SIG-M5 treated with dmso at 0.1 percent for 504 hours (cell line): Measurements from ENCODE around the gene CCT6A.
A peak's percentile ranks its signal among the peaks of the same experiment; 100 is the strongest.
"Not testable (repeated sequence)": the region's sequence is repeated elsewhere in the genome, so short reads cannot be mapped to it uniquely, and the experiment has no call there.

Experiments used
- DNase-seq: peaks from one replicate; lab custom pipeline; 2025; ENCODE audit not compliant: unreplicated experiment; lab: John Stamatoyannopoulos, UW

Gene CCT6A, protein sequence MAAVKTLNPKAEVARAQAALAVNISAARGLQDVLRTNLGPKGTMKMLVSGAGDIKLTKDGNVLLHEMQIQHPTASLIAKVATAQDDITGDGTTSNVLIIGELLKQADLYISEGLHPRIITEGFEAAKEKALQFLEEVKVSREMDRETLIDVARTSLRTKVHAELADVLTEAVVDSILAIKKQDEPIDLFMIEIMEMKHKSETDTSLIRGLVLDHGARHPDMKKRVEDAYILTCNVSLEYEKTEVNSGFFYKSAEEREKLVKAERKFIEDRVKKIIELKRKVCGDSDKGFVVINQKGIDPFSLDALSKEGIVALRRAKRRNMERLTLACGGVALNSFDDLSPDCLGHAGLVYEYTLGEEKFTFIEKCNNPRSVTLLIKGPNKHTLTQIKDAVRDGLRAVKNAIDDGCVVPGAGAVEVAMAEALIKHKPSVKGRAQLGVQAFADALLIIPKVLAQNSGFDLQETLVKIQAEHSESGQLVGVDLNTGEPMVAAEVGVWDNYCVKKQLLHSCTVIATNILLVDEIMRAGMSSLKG

DNA sequence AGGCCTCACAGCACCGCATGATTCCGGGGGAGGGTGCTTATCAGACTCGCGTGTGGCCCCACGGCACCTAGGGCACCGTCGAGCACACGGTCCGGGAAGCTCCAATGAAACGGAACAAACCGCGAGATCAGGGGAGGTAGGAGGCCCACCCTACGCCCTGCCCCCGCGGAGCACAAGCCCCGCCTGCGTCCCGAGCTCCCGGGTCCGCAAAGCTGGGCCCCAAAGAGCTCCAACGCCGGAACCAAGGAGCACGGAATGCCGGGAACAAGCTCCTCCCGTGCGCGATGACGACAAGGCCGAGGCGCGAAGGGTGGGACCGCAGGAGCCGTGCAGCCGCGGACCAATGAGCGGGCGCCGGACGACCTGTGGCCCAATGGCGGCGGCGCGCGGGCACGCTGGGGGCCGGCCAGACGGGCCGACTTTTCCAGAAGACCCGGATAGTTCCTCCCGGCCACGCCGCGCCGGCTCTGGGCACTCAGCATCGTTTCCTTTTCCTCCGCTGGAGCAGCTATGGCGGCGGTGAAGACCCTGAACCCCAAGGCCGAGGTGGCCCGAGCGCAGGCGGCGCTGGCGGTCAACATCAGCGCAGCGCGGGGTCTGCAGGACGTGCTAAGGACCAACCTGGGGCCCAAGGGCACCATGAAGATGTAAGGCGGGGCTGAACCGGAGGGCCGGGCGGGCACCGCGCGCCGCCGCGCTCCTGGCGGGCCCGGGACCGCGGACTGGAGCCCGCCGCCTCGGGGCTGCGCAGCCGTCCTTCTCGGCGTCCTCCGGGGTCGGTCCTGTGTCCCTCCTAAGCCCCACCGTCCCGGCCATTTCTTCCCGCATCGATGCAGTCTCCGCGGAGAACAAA lies at the start of gene CCT6A, which contains the start of gene PSPH:
Gene CCT6A (plus strand): TSS at position 427 of the 853 bp plus-strand sequence. CDS start 84 bp downstream, at position 511.
Gene PSPH (minus strand): TSS at position 106 of the 853 bp plus-strand sequence. CDS start 30,232 bp downstream, outside the sequence.
- DNase-seq = peak; percentile 95

DNA sequence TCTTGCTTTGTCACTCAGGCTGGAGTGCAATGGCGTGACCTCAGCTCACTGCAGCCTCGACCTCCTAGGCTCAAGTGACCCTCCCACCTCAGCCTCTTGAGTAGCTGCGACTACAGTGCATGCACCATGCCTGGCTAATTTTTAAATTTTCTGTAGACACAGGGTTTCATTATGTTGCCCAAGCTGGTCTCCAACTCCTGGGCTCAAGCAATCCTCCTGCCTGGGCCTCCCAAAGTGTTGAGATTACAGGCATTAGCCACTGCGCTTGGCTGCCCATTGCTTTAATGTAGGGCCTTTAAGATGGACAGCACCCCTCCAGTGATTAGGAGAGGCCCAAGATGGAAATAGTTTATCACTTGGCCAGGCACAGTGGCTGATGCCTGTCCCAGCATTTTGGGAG lies 47.8 kb upstream of the CCT6A start:
- no peak for DNase-seq

DNA sequence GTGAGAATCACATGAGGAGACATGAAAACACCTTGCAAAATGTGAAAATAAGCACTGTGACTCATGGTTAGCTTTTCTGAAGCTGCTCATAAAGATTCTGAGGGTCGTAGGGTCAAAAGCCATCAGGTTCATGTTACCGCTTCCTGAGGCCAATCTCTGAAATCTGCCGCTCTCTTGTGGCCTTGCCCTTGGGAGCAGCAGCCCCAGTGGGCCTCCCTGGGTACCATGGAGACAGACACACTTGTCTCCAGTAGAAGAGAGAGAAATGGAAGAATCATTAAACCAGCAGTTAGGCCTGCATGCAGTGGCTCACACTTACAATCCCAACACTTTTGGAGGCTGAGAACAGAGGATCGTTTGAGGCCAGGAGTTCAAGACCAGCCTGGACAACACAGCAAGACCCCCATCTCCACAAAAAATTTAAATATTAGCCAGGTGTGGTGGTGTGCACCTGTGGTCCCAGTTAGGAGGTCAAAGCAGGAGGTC lies 44.4 kb upstream of the CCT6A start:
- DNase-seq = no peak

DNA sequence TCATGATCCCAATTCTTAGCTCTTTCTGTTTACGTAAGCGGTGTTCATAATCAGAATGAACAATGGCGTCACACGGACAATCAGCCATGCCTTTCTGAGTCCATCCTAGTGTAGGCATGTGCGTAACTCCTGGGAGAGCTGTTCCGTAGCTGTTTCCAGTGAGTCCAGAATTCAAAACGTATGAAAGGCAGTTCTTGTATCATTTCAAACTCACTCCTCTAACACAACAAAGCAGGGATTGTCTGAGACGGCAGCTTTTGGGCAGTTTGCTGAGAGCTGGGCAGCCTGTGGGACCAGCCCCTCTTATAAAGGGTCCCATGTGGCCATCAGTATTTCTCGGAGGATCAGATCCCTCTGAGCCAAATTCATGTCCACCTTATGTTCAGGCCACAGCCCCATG lies 43.7 kb upstream of the CCT6A start:
- no peak for DNase-seq

DNA sequence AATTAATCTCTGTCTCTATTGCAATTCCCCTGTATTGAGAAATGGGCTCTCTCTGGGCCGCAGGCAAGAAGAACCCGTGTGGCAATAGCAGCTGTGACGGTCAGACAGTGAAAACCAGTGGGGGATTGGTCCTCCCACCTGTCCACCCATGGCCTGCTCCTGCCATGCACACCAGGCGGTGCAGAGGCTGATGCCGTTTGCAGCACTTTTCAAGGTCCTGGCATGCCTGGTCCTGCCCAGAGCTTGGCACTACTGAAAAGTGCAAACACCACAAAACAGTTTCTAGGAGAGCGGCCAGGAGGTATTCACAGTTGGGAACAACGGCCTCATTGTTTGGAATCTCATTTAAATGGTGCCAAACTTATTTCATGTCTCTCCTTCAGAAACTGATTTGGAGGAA lies 41.9 kb upstream of the CCT6A start:
- DNase-seq = no peak

DNA sequence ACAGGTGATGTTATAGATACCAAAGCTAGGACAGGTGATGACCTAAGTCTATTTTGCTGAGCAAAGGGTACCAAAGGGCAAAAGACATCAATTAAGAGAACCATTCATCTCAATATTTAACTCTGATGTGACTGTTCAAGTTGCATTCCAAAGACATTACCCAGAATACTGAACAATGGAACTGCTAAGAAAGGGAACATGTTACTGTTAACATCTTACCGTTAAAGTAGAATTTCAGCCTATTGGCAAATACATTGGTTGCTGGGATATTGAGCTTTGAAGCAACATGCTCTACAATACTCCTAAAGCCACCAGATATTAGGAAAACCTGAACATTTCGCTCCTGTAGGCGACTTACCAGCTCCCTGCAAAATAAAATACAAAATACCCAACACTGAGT lies 34.5 kb upstream of the CCT6A start:
- DNase-seq = not testable (repeated sequence)

DNA sequence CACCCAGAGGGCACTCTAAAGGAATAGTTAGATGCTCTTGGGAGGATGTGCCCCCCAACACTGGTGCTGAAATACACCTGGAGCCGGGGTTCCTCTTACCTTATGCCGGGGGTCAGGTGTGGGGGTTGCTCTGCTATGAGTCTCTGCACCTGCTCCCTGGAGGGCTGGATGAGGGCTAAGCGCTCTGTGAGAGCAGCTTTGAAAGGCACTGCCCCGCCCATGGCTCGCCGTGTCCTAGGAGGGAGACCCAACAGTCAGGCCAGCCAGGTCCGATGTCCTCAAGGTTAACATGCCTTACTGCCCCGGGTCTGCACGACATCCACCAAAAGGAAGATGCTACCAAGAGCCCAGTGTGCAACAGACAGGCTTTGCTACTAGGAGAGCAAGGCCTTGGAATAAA lies 32.1 kb upstream of the CCT6A start:
- DNase-seq = no peak

DNA sequence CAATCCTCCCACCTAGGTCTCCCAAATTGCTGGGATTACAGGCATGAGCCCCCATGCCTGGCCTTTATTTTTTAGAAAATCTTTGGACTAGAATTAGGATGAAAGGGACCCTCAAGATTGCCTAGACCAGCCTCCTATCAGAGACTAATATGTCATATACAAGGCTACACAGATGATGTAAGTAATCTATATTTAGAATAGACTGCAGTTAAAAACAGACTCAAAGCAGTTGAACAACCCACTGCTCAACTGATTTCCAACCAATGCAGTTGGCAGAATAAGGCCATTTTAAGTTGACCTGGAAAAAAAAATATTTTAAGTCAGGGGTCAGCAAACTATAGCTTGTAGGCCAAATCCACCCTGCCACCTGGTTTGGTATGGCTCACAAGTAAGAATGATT lies 28.1 kb upstream of the CCT6A start:
- no peak for DNase-seq

DNA sequence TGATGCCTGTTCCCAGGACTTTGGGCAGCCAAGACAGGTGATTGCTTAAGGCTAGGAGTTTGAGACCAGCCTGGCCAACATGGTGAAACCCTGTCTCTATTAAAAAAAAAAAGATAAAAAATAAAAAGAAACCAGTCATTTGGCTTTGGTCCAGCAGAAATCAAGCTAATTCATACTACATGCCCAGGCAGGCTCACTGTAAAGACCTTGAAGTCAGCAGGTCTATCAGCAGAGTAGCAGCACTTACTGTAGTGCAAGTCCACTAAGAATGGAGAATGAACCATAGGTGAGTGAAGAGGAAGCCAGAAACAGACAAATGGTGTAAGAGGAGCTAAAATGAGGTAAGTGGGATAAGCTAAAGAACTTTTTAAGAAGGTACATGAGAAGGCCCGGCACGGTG lies 25.0 kb upstream of the CCT6A start:
- no peak for DNase-seq

DNA sequence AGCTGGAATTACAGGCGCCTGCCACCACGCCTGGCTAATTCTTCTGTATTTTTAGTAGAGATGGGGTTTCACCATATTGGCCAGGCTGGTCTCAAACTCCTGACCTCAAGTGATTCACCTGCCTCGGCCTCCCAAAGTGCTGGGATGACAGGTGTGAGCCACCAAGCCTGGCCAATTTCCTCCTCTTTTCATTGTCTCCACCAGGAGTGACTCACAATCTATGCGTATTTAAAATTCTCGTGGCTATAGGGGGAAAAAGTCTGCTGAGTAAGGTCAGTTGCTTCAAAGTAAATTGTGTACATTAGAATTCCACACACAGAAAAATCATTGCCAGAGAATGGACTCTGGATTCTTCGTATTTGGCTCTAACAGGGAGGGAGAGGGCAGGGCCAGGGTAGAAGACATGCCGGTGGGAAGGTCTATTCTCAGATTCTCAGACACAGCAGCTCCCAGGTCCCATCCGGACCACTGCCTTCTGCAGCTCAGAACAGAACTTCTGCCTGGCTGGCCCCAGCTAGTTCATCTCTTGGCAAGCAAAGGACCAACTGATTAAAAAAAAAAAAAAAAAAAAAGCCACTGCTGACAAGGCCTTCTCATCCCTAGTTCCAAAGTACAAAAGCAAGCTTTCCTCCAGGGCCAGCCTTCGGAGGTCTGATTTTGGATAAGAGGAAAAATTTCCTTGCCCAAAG lies 22.5 kb upstream of the CCT6A start:
- DNase-seq = no peak

DNA sequence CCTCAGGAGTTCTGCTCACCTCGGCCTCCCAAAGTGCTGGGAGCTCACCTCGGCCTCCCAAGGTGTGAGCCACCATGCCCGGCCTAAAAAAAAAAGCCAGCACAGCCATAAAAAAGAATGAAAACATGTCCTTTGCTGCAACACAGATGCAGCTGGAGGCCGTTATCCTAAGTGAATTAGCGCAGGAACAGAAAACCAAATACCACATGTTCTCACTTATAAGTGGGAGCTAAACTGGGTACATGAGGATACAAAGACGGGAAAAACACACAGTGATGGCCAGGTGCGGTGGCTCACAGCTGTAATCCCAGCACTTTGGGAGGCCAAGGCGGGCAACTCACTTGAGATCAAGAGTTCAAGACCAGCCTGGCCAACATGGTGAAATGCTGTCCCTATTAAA lies 21.2 kb upstream of the CCT6A start:
- DNase-seq = no peak

DNA sequence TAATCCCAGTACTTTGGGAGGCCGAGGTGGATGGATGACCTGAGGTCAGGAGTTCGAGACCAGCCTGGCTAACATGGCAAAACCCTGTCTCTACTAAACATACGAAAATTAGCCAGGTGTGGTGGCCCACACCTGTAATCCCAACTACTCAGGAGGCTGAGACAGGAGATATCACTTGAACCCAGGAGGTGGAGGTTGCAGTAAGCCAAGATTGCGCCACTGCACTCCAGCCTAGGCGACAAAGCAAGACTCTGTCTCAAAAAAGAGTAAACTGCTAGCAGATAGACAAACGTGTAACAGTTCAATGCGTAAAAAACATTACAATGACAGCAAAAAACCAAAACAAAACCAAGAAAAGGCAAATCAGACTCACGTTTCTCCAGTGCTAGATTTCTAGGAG lies 20.0 kb upstream of the CCT6A start:
- not testable (repeated sequence) for DNase-seq

DNA sequence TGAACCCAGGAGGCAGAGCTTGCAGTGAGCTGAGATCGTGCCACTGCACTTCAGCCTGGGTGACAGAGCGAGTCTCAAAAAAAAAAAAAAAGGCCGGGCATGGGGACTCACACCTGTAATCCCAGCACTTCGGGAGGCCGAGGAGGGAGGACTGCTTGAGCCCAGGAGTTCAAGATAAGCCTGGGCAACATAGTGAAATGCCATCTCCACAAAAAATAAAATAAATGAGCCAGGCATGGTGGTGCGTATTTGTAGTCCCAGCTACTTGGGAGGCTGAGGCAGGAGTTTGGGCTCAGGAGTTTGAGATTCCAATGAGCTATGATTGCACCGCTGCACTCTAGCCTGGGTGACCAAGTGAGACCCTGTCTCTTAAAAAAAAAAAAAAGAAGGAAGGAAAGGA lies 19.0 kb upstream of the CCT6A start:
- not testable (repeated sequence) for DNase-seq

DNA sequence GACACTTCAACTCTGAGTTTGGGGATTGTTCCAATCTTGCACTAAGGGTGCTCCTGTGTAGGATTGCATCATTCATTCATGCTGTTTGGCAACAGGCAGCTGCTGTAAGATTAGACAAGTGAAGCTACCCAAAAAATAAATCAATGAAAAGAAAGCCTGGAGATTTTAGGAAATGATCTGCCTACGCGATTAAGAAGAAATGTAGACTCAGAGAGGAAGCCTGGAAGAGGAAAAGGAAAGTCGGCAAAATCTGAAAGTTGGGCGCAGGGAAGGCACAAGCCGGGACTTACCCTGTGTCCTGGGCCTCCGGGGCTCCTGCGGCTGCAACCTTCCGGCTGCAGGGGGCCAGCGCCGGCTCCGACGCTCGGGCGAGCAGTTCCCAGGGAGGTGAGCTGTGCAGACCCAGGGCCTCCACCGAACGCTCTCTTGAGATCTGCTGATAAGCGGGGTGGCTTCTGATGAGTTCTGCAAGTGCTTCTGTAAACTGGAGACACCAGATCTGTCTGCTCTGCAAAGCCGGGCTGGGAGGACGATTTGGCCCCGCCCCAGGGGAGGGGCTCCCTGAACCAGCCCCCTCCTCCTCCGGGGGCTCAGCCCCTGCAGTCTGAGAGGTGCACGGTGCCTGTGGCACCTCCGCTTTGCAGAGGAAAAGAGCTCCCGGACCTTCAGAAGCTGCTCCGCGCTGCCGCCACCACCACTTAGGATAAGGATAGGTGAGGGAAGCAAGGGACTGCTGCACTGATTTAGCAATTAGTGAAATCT lies 17.7 kb upstream of the CCT6A start:
- peak; percentile 81 for DNase-seq

DNA sequence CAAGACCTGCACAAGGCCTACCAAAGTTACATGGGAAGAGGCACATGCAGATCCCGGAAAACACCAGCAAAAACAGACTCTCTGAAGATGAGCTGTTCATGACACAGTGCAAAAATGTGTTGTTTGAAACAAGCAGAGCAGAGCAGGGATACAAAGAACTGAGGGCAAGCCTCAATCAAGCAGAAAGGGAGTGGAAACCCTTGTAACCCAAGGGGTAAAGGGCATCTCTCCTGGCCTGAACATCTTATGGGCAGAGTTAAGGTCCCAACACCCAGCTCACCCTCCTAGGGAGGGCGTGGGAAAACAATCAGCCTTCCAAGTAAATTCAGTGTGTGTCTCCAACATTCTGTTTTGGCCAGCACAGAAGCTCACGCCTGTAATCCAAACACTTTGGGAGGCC lies 10.8 kb upstream of the CCT6A start:
- DNase-seq = no peak

DNA sequence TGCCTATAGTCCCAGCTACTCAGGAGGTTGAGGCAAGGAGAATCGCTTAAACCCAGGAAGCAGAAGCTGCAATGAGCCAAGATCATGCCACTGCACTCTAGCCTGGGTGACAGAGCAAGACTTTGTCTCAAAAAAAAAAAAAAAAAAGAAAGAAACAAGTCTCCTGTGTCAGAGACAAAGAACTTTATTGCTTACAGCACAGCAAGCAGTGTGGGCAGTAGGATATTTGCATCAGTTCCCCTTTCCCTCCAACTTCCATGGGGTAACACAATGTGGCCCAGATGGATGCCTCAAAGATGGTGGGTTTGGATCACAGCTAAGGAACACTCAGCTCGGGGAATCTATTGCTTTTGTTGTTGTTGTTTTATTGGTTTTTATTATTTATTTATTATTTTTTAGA lies 5.8 kb upstream of the CCT6A start:
- DNase-seq = peak; percentile 23

DNA sequence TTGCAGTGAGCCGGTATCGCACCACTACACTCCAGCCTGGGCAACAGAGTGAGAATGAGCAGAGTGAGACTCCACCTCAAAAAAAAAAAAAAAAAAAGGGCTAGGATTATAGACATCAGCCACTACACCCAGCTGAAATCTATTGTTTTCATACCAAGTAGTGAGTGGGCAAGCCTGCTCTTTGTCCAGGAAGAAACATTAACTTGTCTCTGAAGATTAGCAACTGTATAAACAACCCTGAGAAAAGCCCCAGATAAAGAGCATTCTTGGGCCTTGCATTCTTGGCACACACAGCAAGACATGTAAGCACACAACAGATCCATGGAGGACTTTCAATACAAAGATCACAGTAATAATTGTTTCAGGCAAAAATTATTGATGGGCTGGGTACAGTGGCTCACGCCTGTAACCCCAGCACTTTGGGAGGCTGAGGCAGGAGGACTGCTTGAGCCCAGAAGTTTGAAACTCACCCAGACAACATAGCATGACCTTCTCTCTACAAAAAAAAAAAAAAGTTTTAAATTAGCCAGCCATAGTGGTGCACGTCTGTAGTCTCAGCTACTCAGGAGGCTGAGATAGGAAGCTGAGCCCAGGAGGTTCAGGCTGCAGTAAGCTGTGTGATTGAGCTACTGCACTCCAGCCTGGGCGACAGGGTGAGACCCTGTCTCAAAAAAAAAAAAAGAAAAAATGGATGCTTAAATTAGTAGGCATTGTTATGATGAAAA lies 4.7 kb upstream of the CCT6A start:
- DNase-seq = no peak

DNA sequence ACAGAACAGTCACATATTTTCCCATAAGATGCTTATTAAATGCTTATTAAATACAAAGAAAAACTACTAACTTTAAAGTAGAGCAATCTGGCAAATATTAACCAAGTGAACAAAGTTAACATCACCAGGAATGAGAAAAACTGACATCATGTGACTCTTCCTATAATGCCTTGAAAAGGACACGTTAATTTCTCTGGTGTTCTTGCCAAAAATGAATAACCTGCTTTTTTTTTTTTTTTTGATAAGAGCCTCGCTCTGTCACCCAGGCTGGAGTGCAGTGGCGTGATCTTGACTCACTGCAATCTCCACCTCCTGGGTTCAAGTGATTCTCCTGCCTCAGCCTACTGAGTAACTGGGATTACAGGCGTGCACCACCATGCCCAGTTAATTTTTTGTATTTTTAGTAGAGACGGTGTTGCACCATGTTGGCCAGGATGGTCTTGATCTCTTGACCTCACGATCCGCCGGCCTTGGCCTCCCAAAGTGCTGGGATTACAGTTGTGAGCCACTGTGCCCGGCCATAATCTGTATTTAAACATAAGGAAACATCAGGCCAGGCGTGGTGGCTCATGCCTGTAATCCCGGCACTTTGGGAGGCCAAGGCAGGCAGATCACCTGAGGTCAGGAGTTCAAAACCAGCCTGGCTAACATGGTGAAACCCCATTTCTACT lies 4.0 kb upstream of the CCT6A start:
- not testable (repeated sequence) for DNase-seq

DNA sequence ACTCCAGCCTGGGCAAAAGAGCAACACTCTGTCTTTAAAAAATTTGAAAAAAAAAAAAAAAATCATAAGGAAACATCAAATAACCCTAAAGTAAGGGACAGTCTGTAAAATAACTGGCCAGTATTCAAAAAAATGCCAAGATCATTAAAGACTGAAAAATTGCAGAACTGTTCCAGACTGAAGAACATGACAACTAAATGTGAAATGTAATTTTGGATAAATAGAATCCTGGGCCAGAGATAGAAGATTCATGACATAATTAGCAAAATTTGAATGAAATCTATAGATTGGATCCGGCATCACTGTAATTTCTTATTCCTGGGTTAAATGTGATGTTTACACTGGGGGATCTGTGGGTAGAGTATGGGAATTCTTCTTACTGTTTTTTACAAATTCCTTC lies 3.3 kb upstream of the CCT6A start:
- DNase-seq = no peak
